Lower leg skin (tissue), 4 donors: ENCODE data around the gene DRC3. TPM values are rescaled to one million over a fixed set of nuclear protein-coding genes. Genes with fewer than 3 reads are reported as not detected.

Experiments used
- DNase-seq, 2 donors: peaks; one replicate each; pipeline ENCODE4 v3.0.0-alpha.2; 2019; ENCODE audit warnings: low spot score in 2 of 2
- H3K4me3 ChIP-seq: fragments of 200-600 bp; sonication (generic); 2 replicates; pipeline ENCODE4 v1.5.1; 2017; ENCODE audit warnings: mild to moderate bottlenecking, low read depth; ENCODE audit not compliant: poor library complexity, severe bottlenecking
- POLR2A ChIP-seq, 2 donors: fragments of 450-650 bp; IDR thresholded peaks; one replicate each; pipeline ENCODE4 v1.6.1; 2016 to 2017; ENCODE audit warnings: antibody characterized with exemption in 2 of 2, mild to moderate bottlenecking in 1 of 2, moderate library complexity in 1 of 2
- WGBS, 2 donors: methylation state at CpG; one replicate each; pipeline ENCODE4 v1.1.5; 2018; 5-methylcytosine and 5-hydroxymethylcytosine counted together
- intact Hi-C: fragments of 100-400 bp; cut with DNase I; formaldehyde crosslinking; loops from one replicate; pipeline ENCODE4 v1.15.0; 2023; ENCODE audit warnings: low total_unique reads
- total RNA-seq, 4 donors: library from RNA; depleted of rRNA; stranded (reverse); fragments of >200 nt; gene quantifications; one replicate each; pipeline ENCODE4 v1.1.0, GENCODE V29; 2016
- TF ChIP-seq, protein P1 (sequence below), 3 donors: fragments of 450-650 bp; IDR thresholded peaks; one replicate each; pipeline ENCODE4 v1.5.1; 2016; ENCODE audit warnings: antibody characterized with exemption in 3 of 3, mild to moderate bottlenecking in 3 of 3, moderate library complexity in 2 of 3

Gene DRC3
- total RNA-seq, 4 donors from 2014 or later = 0.93 to 6.4 (median 4.0) TPM

- WGBS, 2 donors = 73 to 91% methylated on average over 5 of the region's 5 CpGs
- TF ChIP-seq POLR2A (IDR thresholded peaks at IDR 0.05) = no peak
- TF ChIP-seq, protein P1, sequence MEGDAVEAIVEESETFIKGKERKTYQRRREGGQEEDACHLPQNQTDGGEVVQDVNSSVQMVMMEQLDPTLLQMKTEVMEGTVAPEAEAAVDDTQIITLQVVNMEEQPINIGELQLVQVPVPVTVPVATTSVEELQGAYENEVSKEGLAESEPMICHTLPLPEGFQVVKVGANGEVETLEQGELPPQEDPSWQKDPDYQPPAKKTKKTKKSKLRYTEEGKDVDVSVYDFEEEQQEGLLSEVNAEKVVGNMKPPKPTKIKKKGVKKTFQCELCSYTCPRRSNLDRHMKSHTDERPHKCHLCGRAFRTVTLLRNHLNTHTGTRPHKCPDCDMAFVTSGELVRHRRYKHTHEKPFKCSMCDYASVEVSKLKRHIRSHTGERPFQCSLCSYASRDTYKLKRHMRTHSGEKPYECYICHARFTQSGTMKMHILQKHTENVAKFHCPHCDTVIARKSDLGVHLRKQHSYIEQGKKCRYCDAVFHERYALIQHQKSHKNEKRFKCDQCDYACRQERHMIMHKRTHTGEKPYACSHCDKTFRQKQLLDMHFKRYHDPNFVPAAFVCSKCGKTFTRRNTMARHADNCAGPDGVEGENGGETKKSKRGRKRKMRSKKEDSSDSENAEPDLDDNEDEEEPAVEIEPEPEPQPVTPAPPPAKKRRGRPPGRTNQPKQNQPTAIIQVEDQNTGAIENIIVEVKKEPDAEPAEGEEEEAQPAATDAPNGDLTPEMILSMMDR (IDR thresholded peaks at IDR 0.05) = no peak
- intact Hi-C loops = no loop called here
- DNase-seq = no peak
- no peak overlapping the region for H3K4me3 ChIP-seq
Measured at GRCh38 chr17:18008496-18009268, 36.0 kb downstream of the DRC3 start.

DNA sequence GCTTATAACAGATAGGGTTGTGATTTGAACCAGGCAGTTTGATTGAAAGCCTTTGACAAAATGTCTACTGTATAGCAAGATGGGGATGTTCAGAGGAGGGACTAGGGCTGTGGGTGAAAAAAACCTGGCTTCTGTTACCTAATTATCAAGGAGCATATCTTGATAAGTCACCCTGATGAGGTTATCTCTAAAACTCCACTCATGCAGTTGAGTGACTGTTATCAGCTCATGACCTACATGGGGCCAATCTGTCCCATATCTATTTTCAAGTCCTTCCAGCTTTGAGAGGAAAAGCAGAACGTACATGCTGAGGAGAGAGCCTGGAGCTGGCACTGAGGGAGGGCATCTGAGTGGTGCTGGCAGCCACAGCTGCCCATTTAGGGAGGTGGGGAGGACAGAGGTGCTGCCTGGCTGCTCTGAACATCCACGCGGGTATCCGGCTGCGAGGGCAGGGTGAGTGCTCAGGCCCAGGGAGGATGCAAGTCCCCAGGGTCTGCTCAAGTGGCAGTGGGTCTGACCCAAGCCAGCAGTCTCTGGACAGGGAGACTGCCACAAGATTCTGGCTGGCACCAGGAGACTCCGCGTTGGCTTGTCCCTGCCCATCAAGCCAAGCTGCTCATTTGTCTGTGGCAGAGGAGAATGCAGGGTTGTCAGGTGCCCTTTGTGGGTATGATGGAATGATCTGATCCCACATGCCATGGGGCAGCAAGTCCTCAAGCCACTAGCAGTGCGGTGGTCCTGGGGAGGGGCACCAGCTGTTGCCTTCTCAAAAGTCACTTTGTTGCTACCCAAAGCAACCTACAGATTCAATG is 37.2 kb downstream of the DRC3 start:
- 79 to 84% methylated on average over 4 to 8 of the region's 8 CpGs for WGBS, 2 donors
- TF ChIP-seq, protein P1 (IDR thresholded peaks at IDR 0.05) = no peak
- no peak for TF ChIP-seq POLR2A (IDR thresholded peaks at IDR 0.05)
- no peak for DNase-seq
- no peak overlapping the region for H3K4me3 ChIP-seq
- intact Hi-C loops = no loop called here

DNA sequence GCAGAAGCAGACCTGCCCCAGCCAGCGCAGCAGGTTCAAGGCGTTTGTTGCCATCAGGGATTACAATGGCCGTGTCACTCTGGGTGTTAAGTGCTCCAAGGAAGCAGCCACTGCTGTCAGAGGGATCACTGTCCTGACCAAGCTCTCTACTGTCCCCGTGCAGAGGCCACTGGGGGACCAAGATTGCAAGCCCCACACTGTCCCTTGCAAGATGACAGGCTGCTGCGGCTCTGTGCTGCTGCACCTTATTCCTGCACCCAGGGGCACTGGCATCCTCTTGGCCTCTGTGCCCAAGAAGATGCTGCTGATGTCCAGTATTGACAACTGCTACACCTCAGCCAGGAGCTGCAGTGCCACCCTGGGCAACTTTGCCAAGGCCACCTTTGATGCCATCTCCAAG is 38.6 kb downstream of the DRC3 start:
- 93 to 100% methylated on average over 4 to 5 of the region's 5 CpGs for WGBS, 2 donors
- intact Hi-C loops = no loop called here
- TF ChIP-seq, protein P1 (IDR thresholded peaks at IDR 0.05) = no peak
- no peak for DNase-seq
- H3K4me3 ChIP-seq = no peak overlapping the region

DNA sequence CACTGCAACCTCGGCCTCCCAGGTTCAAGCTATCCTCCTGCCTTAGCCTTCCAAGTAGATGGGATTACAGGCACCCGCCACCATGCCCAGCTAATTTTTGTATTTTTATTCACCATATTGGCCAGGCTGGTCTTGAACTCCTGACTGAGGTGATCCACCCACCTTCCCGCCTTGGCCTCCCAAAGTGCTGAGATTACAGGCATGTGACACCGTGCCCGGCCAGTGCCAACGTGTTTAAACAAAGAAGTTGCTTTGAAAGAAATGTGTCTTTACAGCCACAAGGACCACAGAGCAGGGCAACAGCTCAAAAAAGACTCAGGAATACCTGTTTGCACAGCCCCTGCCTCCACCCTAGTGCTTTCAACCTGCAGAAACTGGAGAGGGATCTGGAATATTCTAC is 41.3 kb downstream of the DRC3 start:
- intact Hi-C loops = no loop called here
- 79 to 85% methylated on average over 6 of the region's 6 CpGs for WGBS, 2 donors
- TF ChIP-seq, protein P1 (IDR thresholded peaks at IDR 0.05) = no peak
- TF ChIP-seq POLR2A (IDR thresholded peaks at IDR 0.05) = no peak
- no peak overlapping the region for H3K4me3 ChIP-seq
- no peak for DNase-seq

DNA sequence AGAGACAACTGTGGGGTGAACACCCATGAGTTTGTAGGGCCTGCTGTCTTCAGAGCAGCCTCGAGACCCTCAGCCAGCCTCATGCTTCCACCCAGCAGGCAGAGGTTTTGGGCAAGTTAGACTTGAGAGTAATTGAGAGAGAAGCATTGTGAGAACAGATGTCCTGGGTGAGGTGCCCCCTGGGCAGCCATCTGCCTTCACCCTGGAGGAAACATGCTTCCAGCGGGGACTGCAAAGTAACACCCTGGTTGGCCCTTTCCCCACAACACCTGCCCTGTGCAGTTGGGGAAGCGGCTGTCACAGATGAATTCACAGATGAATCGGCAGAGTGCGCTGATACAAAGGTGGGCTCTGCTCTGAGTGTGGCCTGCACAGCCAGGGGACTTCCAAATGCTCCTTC is 42.9 kb downstream of the DRC3 start:
- DNase-seq = no peak
- intact Hi-C loops = no loop called here
- WGBS, 2 donors = 95 to 96% methylated on average over 5 of the region's 5 CpGs
- TF ChIP-seq, protein P1 (IDR thresholded peaks at IDR 0.05) = no peak
- no peak for TF ChIP-seq POLR2A (IDR thresholded peaks at IDR 0.05)
- H3K4me3 ChIP-seq = no peak overlapping the region
